Astrocyte of the cerebellum (primary cell): ENCODE data around the gene UTP14A.

ENCODE experiments used
- DNase-seq: peaks from one replicate; pipeline ENCODE4 v3.0.0-alpha.2; 2011; ENCODE audit warnings: low read depth
- H3K4me3 ChIP-seq: 2 replicates; pipeline ENCODE4 v1.5.1; 2011; ENCODE audit warnings: mild to moderate bottlenecking, low read depth, low read length, moderate library complexity
- CTCF ChIP-seq: IDR thresholded peaks from 2 replicates; pipeline ENCODE4 v1.5.1; 2012; ENCODE audit warnings: low read length, low read depth, moderate library complexity, mild to moderate bottlenecking; ENCODE audit errors: missing control alignments
- in situ Hi-C: cut with HindIII; loops from 2 replicates; pipeline ENCODE4 v1.10.0; 2017; ENCODE audit warnings: low sequenced_read_pairs

Gene UTP14A

GRCh38 chrX:129957241-129958082 lies 51.5 kb downstream of the UTP14A start:
- no peak for TF ChIP-seq CTCF
- in situ Hi-C loops, result no loop called here
- no peak for DNase-seq
- peak overlapping the region; percentile 24 for H3K4me3 ChIP-seq

- in situ Hi-C loops, result no loop called here
- H3K4me3 ChIP-seq, result no peak overlapping the region
- no peak for DNase-seq
- no peak for TF ChIP-seq CTCF
Observed at GRCh38 chrX:129958083-129958465, 52.1 kb downstream of the UTP14A start.

- in situ Hi-C loops, result no loop called here
- H3K4me3 ChIP-seq, result no peak overlapping the region
- TF ChIP-seq CTCF, result no peak
- DNase-seq, result no peak
Observed at GRCh38 chrX:129958814-129959492, 53.0 kb downstream of the UTP14A start.

GRCh38 chrX:129959493-129959832 lies 53.5 kb downstream of the UTP14A start:
- in situ Hi-C loops, result no loop called here
- no peak for TF ChIP-seq CTCF
- no peak for DNase-seq
- H3K4me3 ChIP-seq, result no peak overlapping the region

- H3K4me3 ChIP-seq, result no peak overlapping the region
- in situ Hi-C loops, result no loop called here
- DNase-seq, result no peak
- no peak for TF ChIP-seq CTCF
Observed at GRCh38 chrX:129961180-129962083, 55.5 kb downstream of the UTP14A start.

- no peak for TF ChIP-seq CTCF
- no peak overlapping the region for H3K4me3 ChIP-seq
- in situ Hi-C loops, result no loop called here
- DNase-seq, result no peak
Observed at GRCh38 chrX:129963729-129964128, 57.8 kb downstream of the UTP14A start.
